Uterus (tissue), 4 donors: Measurements from ENCODE around the gene LYRM4. TPM values are rescaled to one million over a fixed set of nuclear protein-coding genes. Genes with fewer than 3 reads are reported as not detected.

Source experiments
- DNase-seq, 2 donors: peaks; one replicate each; pipeline ENCODE4 v3.0.0-alpha.2; 2019 to 2020
- H3K27ac ChIP-seq, 2 donors: fragments of 200-600 bp; sonication (generic); 1 replicate in 1 of 2; 2 replicates in 1 of 2; pipeline ENCODE4 v1.5.1; 2016 to 2018
- H3K27me3 ChIP-seq, 2 donors: fragments of 200-600 bp; sonication (generic); one replicate each; pipeline ENCODE4 v1.5.1; 2018 to 2019; ENCODE audit warnings: control low read depth in 1 of 2
- H3K36me3 ChIP-seq, 2 donors: fragments of 200-600 bp; sonication (generic); one replicate each; pipeline ENCODE4 v1.5.1; 2019; ENCODE audit warnings: control low read depth in 1 of 2
- H3K4me1 ChIP-seq, 2 donors: fragments of 200-600 bp; sonication (generic); one replicate each; pipeline ENCODE4 v1.5.1; 2018 to 2019; ENCODE audit warnings: control low read depth in 1 of 2
- H3K4me3 ChIP-seq, 2 donors: fragments of 200-600 bp; sonication (generic); 1 replicate in 1 of 2; 2 replicates in 1 of 2; pipeline ENCODE4 v1.5.1; 2018 to 2019; ENCODE audit warnings: mild to moderate bottlenecking in 1 of 2
- H3K9me3 ChIP-seq, 2 donors: fragments of 200-600 bp; sonication (generic); one replicate each; pipeline ENCODE4 v1.5.1; 2019; ENCODE audit warnings: control low read depth in 1 of 2
- CTCF ChIP-seq, 4 experiments: fragments of 200-600 bp in 2 of 4; fragments of 450-650 bp in 2 of 4; sonication (generic) in 2 of 4; IDR thresholded peaks; one replicate each; pipeline ENCODE4 v1.5.1; 2016 to 2019; ENCODE audit warnings: antibody characterized with exemption in 4 of 4, mild to moderate bottlenecking in 2 of 4, moderate library complexity in 1 of 4
- POLR2A ChIP-seq, 2 donors: fragments of 450-650 bp; IDR thresholded peaks; one replicate each; pipeline ENCODE4 v1.6.1; 2016; ENCODE audit warnings: antibody characterized with exemption in 2 of 2, mild to moderate bottlenecking in 1 of 2, moderate library complexity in 1 of 2
- intact Hi-C: fragments of 100-400 bp; cut with DNase I; formaldehyde crosslinking; loops from one replicate; pipeline ENCODE4 v1.15.1; 2023; ENCODE audit warnings: low total_unique reads
- total RNA-seq, 4 donors: library from RNA; depleted of rRNA in 3 of 4; stranded (reverse); fragments of >200 nt in 3 of 4; gene quantifications; one replicate each; pipeline versions ENCODE4 v1.1.0 to v1.2.4, GENCODE V29; 2014 to 2023
- donor health status: DM: yes; HTN: yes; CAD: no.

The LYRM4 gene
- total RNA-seq, 4 donors from 2014 or later = 3.1 to 33.0 (median 15.7) TPM

DNA sequence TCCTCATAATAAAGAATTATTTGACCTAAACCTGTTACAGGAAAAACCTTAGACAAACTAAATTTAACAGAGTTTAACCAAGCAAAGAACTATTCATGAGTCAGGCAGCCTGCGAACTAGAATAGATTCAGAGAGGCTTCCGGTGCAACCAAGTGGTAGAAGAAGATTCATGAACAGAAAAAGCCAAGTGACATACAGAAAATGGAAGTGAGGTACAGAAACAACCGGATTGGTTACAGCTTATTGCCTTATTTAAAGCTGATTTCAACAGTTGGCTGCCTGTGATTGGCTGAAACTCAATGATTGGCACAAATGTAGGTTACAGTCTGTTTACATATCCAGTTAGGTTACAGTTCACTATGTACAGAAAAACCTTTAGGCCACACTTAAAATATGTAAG, 165.5 kb downstream of the LYRM4 start:
- Histone ChIP-seq H3K4me1 (no peaks in the 10 kb centered on the region), H3K9me3 (no peaks in the 10 kb centered on the region), H3K27ac (no peak overlapping the region), H3K4me3 (no peak overlapping the region), H3K27me3 (no peaks in the 10 kb centered on the region), H3K36me3 (no peaks in the 10 kb centered on the region)
- no peak for DNase-seq
- no peak for TF ChIP-seq CTCF (IDR thresholded peaks at IDR 0.05)
- TF ChIP-seq POLR2A (IDR thresholded peaks at IDR 0.05) = no peak
- intact Hi-C loops = no loop called here

GRCh38 chr6:5094327-5094726, 166.4 kb downstream of the LYRM4 start:
- Histone ChIP-seq H3K4me1 (no peaks in the 10 kb centered on the region), H3K27me3 (no peaks in the 10 kb centered on the region), H3K36me3 (no peaks in the 10 kb centered on the region), H3K4me3 (no peak overlapping the region), H3K27ac (no peak overlapping the region), H3K9me3 (no peaks in the 10 kb centered on the region)
- DNase-seq = no peak
- no peak for TF ChIP-seq POLR2A (IDR thresholded peaks at IDR 0.05)
- no peak for TF ChIP-seq CTCF (IDR thresholded peaks at IDR 0.05)
- intact Hi-C loops = no loop called here

- Histone ChIP-seq H3K27ac (no peak overlapping the region), H3K4me3 (no peak overlapping the region)
- intact Hi-C loops = no loop called here
Observed at GRCh38 chr6:5093231-5094015, 167.3 kb downstream of the LYRM4 start.

GRCh38 chr6:5091210-5092069, 169.3 kb downstream of the LYRM4 start:
- no peaks in the 10 kb centered on the region for H3K27me3 ChIP-seq
- H3K4me3 ChIP-seq = no peak overlapping the region
- DNase-seq = no peak
- no peaks in the 10 kb centered on the region for H3K4me1 ChIP-seq
- H3K9me3 ChIP-seq = no peaks in the 10 kb centered on the region
- TF ChIP-seq POLR2A (IDR thresholded peaks at IDR 0.05) = no peak
- no peak for TF ChIP-seq CTCF (IDR thresholded peaks at IDR 0.05)
- no peak overlapping the region for H3K27ac ChIP-seq
- intact Hi-C loops = no loop called here
- H3K36me3 ChIP-seq = no peaks in the 10 kb centered on the region

More at GRCh38 chr6:5093231-5094015, 167.3 kb downstream of the LYRM4 start:
- Histone ChIP-seq H3K4me1 (no peaks in the 10 kb centered on the region), H3K36me3 (no peaks in the 10 kb centered on the region), H3K27me3 (no peaks in the 10 kb centered on the region), H3K9me3 (no peaks in the 10 kb centered on the region)
- TF ChIP-seq POLR2A (IDR thresholded peaks at IDR 0.05) (no peak), CTCF (IDR thresholded peaks at IDR 0.05) (no peak)
- no peak for DNase-seq

DNA sequence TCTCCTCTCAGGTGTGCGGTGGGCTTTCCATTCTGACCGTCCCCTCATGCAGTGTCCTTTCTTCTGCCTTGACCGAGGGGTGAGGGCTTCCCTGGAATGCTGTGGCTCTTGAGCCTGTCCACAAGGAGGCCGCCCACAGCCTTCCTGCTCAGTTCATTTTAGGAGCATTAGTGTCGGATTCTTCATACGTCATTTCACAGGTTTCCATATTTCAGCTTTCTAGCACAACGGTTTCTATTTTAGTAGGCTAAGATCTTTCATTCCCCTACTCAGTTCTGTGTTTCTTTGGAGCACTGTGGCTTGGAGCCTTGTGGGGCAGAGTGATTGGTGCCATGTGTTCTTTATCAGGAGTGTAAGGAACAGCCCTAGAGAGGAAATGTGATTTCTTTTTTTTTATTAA, 170.1 kb downstream of the LYRM4 start:
- TF ChIP-seq POLR2A (IDR thresholded peaks at IDR 0.05) (no peak), CTCF (IDR thresholded peaks at IDR 0.05) (no peak)
- H3K36me3 ChIP-seq = no peaks in the 10 kb centered on the region
- no peaks in the 10 kb centered on the region for H3K27me3 ChIP-seq
- H3K4me1 ChIP-seq = peaks cover 0 to 3% of the 10 kb centered on the region in 2 donors
- H3K9me3 ChIP-seq = no peaks in the 10 kb centered on the region
- H3K27ac ChIP-seq = no peak overlapping the region
- H3K4me3 ChIP-seq = no peak overlapping the region
- DNase-seq = no peak
- intact Hi-C loops = no loop called here
